ENCODE data around the gene IFNA1. TPM values are rescaled to one million over a fixed set of nuclear protein-coding genes. Genes with fewer than 3 reads are reported as not detected.
A peak's percentile ranks its signal among the peaks of the same experiment; 100 is the strongest.

Gene IFNA1
- polyA plus RNA-seq, 1 donor (not counting 4 experiments of a cell fraction or from before 2014, with no cell fraction given) = not detected

DNA sequence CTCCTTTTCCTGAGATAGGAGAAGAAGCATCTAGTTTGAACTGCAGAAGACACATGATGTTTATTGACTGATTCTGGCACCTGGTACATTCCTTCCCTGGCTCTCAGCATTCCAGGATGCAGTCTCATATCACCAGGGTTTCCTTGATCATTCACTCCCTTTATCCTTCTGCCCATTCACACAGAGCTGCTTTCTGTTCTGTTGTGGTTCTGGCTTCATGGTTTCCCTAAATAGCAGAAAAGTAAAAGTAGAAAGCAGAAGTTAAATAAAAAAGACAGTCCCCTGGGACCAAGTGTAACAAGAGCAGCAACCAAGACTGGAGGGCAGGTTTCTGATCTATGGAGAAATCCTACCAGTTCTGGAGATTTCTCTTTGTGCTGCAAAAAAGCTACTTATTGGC lies 28.1 kb upstream of the IFNA1 start:
- no peak for DNase-seq (ENCODE audit: low read depth, low spot score)
- Histone ChIP-seq H3K36me3 (ENCODE audit: control insufficient read depth in 2 of 2, extremely low read depth in 1 of 2, insufficient read depth in 2 of 2, low read length in 2 of 2) (no peaks in the 10 kb centered on the region), H3K4me3 (ENCODE audit: control insufficient read depth in 2 of 3, extremely low read depth in 1 of 3, insufficient read depth in 2 of 3, low read depth in 1 of 3, low read length in 3 of 3) (no peak overlapping the region), H3K27me3 (ENCODE audit: control insufficient read depth, extremely low read depth, insufficient read depth, low read length) (peaks cover 8% of the 10 kb centered on the region), H3K79me2 (ENCODE audit: control insufficient read depth, insufficient read depth, low read length) (no peaks in the 10 kb centered on the region), H3K9ac (ENCODE audit: control insufficient read depth, extremely low read depth, insufficient read depth, low read length) (no peak overlapping the region), H2AFZ (ENCODE audit: control insufficient read depth, low read length) (no peak overlapping the region), H3K4me1 (ENCODE audit: control insufficient read depth, extremely low read depth, insufficient read depth, low read length) (peaks cover 9% of the 10 kb centered on the region), H4K20me1 (ENCODE audit: control insufficient read depth, extremely low read depth, insufficient read depth, low read length) (no peaks in the 10 kb centered on the region), H3K9me3 (ENCODE audit: control insufficient read depth, low read depth, low read length) (no peaks in the 10 kb centered on the region), H3K9me1 (ENCODE audit: control insufficient read depth, extremely low read depth, insufficient read depth, low read length) (no peaks in the 10 kb centered on the region), H3K27ac (ENCODE audit: control insufficient read depth, insufficient read depth, low read length) (no peak overlapping the region), H3K4me2 (ENCODE audit: control insufficient read depth, extremely low read depth, insufficient read depth, low read depth, low read length) (no peak overlapping the region)
- no peak for TF ChIP-seq EZH2 (IDR thresholded peaks at IDR 0.05; ENCODE audit: low read length)
- TF ChIP-seq, protein P1, sequence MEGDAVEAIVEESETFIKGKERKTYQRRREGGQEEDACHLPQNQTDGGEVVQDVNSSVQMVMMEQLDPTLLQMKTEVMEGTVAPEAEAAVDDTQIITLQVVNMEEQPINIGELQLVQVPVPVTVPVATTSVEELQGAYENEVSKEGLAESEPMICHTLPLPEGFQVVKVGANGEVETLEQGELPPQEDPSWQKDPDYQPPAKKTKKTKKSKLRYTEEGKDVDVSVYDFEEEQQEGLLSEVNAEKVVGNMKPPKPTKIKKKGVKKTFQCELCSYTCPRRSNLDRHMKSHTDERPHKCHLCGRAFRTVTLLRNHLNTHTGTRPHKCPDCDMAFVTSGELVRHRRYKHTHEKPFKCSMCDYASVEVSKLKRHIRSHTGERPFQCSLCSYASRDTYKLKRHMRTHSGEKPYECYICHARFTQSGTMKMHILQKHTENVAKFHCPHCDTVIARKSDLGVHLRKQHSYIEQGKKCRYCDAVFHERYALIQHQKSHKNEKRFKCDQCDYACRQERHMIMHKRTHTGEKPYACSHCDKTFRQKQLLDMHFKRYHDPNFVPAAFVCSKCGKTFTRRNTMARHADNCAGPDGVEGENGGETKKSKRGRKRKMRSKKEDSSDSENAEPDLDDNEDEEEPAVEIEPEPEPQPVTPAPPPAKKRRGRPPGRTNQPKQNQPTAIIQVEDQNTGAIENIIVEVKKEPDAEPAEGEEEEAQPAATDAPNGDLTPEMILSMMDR (optimal IDR thresholded peaks at IDR 0.05 in 1 of 3, IDR thresholded peaks at IDR 0.05 in 1 of 3, conservative IDR thresholded peaks at IDR 0.05 in 1 of 3; ENCODE audit: extremely low read depth in 1 of 3, insufficient read depth in 2 of 3, low read length in 3 of 3) = no peak
- dilution Hi-C loops (cut with MboI; ENCODE audit: extremely low pct_ligation_motif_present, low sequenced_read_pairs) = no loop called here
- peak; percentile 26 for FAIRE-seq

- FAIRE-seq (no peak), DNase-seq (ENCODE audit: low read depth, low spot score) (no peak)
- peaks cover 9% of the 10 kb centered on the region for H3K4me1 ChIP-seq (ENCODE audit: control insufficient read depth, extremely low read depth, insufficient read depth, low read length)
- H3K9me1 ChIP-seq (ENCODE audit: control insufficient read depth, extremely low read depth, insufficient read depth, low read length) = no peaks in the 10 kb centered on the region
- dilution Hi-C loops (cut with MboI; ENCODE audit: extremely low pct_ligation_motif_present, low sequenced_read_pairs) = no loop called here
- H3K9me3 ChIP-seq (ENCODE audit: control insufficient read depth, low read depth, low read length) = no peaks in the 10 kb centered on the region
- H4K20me1 ChIP-seq (ENCODE audit: control insufficient read depth, extremely low read depth, insufficient read depth, low read length) = no peaks in the 10 kb centered on the region
- no peaks in the 10 kb centered on the region for H3K79me2 ChIP-seq (ENCODE audit: control insufficient read depth, insufficient read depth, low read length)
- no peak overlapping the region for H3K4me3 ChIP-seq (ENCODE audit: control insufficient read depth in 2 of 3, extremely low read depth in 1 of 3, insufficient read depth in 2 of 3, low read depth in 1 of 3, low read length in 3 of 3)
- H3K36me3 ChIP-seq (ENCODE audit: control insufficient read depth in 2 of 2, extremely low read depth in 1 of 2, insufficient read depth in 2 of 2, low read length in 2 of 2) = no peaks in the 10 kb centered on the region
- no peak overlapping the region for H3K27ac ChIP-seq (ENCODE audit: control insufficient read depth, insufficient read depth, low read length)
- H3K27me3 ChIP-seq (ENCODE audit: control insufficient read depth, extremely low read depth, insufficient read depth, low read length) = peaks cover 8% of the 10 kb centered on the region
- no peak overlapping the region for H3K4me2 ChIP-seq (ENCODE audit: control insufficient read depth, extremely low read depth, insufficient read depth, low read depth, low read length)
- H3K9ac ChIP-seq (ENCODE audit: control insufficient read depth, extremely low read depth, insufficient read depth, low read length) = no peak overlapping the region
- TF ChIP-seq, protein P1 (optimal IDR thresholded peaks at IDR 0.05 in 1 of 3, IDR thresholded peaks at IDR 0.05 in 1 of 3, conservative IDR thresholded peaks at IDR 0.05 in 1 of 3; ENCODE audit: extremely low read depth in 1 of 3, insufficient read depth in 2 of 3, low read length in 3 of 3) = no peak
- no peak for TF ChIP-seq EZH2 (IDR thresholded peaks at IDR 0.05; ENCODE audit: low read length)
- H2AFZ ChIP-seq (ENCODE audit: control insufficient read depth, low read length) = no peak overlapping the region
These were observed 27.1 kb upstream of the IFNA1 start for GRCh38 chr9:21413151-21413550.
